AG09319 (cell line): ENCODE measurements around the gene ARL4D.

ENCODE experiments used
- DNase-seq: peaks from one replicate; pipeline ENCODE4 v3.0.0-alpha.2; 2010; ENCODE audit warnings: low read depth; ENCODE audit errors: extremely low read depth
- CTCF ChIP-seq: IDR thresholded peaks from 2 replicates; pipeline ENCODE4 v1.5.1; 2011; ENCODE audit warnings: low read depth, mild to moderate bottlenecking, inconsistent platforms, low read length, moderate library complexity

Gene ARL4D

GRCh38 chr17:43423777-43424455 lies 25.1 kb downstream of the ARL4D start:
- no peak for TF ChIP-seq CTCF

GRCh38 chr17:43427362-43428043 lies 28.7 kb downstream of the ARL4D start:
- no peak for DNase-seq
- no peak for TF ChIP-seq CTCF

More at GRCh38 chr17:43423777-43424455, 25.1 kb downstream of the ARL4D start:
- DNase-seq: no peak

DNA sequence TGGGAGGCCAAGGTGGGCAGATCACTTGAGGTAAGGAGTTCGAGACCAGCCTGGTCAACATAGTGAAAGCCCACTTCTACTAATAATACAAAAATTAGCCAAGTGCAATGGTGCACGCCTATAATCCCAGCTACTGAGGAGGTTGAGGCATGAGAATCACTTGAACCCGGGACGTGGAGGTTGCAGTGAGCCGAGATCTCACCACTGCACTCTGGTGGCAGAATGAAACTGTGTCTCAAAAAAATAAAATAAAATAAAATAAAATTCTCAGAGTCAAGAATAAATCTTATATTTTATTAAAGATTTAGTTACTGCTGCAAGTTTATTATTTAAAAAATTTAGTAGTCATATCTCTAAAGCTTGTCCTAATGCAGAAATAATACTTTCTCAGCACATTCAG lies 29.7 kb downstream of the ARL4D start:
- no peak; the same call in none of the 2 replicates for TF ChIP-seq CTCF
- no peak for DNase-seq

GRCh38 chr17:43430936-43431713 lies 32.3 kb downstream of the ARL4D start:
- no peak for DNase-seq
- no peak for TF ChIP-seq CTCF

DNA sequence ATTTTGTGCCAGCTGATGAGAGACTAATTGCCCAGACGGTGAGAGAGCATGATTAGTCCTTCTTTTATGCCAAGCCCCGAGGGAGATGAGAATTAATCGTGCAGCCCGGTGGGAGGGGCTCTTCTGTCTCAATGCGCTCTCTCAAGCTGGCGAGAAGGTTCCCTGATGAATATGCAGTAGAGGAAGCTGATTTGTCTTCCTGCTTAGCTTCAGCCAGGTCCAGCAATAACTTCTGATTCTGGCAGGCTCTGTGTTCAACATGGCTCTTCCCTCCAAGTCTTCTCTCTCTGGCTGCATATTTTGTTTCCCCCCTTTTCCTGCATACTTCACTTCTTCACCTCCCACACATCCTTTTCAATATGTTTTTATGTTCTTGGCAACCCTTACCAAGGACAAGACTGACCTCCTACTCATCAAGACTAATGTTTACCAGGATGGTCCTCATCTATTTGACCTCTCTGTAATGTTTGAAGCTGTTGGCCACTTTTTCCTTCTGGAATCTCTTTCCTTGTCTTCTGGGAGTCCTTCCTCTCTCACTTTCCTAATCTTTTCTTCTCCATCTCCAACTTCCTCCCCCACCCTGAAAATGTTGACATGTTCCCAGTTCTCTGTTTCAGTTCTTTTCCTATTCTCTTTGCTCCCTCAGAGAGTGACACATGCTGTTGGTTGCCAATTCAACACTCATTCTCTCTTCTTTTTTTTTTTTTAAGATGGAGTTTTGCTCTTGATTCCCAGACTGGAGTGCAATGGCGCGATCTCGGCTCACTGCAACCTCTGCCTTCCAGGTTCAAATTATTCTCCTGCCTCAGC lies 33.1 kb downstream of the ARL4D start:
- TF ChIP-seq CTCF: no peak
- DNase-seq: no peak

DNA sequence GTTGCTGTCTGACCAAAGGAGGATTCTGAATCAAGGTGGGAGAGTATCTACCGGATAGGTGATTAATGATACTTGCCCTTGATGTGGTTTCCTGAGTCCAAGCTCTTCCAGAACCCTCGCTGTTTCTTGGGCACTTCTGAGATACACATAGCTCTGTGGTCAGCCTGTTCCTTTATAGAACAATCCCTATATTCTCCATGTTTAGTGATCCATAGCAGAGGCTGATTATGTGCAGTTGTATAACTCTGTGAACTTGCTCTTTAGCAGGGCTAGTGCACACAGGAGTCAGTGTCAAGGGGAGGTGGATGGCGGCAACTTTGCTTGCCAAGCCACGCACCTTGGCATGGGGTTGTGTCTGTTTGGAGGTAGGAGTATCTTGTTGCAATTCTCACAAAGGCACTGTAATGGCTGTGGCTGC lies 36.1 kb downstream of the ARL4D start:
- no peak for TF ChIP-seq CTCF

More for the DNA sequence above, 36.1 kb downstream of the ARL4D start:
- DNase-seq: no peak
